Fibroblast of skin of abdomen (primary cell): ENCODE data around the gene TIGD7.
"Not testable (repeated sequence)": the region's sequence is repeated elsewhere in the genome, so short reads cannot be mapped to it uniquely, and the experiment has no call there.

Experiments used
- DNase-seq: peaks from one replicate; pipeline ENCODE4 v3.0.0-alpha.2; 2013

TIGD7 gene

DNA sequence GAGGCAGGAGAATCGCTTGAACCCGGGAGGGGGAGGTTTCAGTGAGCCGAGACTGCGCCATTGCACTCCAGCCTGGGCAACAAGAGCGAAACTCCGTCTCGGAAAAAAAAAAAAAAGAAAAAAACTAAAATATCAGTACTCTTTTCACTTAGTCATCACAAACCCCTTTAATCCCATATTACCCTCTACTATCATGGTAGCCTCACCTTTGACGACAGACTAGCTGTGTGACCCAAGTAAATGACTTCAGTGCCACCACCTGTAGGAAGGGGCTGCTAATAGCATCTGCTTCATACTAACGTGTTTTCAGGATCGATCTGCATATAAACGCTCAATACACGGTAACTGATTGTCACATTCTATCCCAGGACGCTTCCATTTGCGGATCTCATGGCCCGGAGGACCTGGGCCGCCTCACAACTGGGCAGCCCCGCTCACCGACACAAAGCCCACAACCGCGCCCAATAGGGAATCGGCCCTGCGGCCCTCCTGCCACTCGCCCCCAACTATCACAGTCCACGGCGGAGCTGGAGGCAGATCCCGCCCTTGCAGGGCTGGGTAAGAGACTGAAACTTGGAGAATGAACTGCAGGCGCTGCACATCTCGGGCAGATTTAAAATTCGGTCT lies 23.0 kb downstream of the TIGD7 start:
- DNase-seq, result peak; percentile 73

DNA sequence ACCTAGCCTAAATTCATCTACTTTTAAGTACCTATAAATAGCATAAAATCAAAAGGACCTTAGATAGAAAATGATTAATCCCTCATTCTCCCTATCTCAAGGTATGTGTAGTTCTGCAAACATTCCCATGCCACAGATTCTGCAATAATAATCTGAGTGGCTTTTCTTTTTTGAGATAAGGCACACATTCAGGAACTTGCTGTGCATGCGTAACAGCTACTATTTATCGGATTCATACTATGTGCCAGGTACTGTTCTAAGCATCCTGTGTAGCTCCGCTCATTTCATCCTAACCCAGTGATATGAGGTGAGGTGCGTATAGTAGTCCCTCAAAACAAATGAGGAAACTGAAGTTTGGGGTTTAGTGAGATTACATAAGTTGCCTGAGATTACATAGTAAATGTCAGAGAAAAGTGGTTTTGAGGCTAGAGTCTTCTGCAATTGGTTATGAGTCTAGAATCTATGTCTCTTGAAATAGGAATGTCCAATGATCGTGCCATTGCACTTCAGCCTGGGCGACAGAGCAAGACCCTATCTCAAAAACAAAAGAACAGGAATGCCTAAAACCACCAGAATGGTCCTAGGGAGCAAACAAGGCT lies 23.9 kb downstream of the TIGD7 start:
- no peak for DNase-seq

DNA sequence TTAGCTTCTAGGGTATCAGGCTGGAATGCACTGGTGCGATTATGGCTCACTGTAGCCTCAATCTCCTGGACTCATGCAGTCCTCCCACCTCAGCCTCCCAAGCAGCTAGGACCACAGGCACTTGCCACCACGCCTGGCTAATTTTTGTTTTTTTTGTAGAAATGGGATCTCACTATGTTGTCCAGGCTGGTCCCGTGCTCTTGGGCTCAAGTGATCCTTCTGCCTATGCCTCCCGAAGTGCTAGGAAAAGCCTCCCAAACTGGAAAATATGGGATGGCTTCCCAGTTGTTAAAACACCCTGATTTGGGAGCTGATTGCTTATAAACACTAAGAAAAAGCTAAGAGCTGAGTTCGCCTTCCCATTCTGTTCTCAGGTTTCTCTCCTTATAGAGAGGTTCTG lies 28.6 kb downstream of the TIGD7 start:
- DNase-seq, result no peak

GRCh38 chr16:3274947-3275346 lies 30.3 kb downstream of the TIGD7 start:
- DNase-seq, result no peak

DNA sequence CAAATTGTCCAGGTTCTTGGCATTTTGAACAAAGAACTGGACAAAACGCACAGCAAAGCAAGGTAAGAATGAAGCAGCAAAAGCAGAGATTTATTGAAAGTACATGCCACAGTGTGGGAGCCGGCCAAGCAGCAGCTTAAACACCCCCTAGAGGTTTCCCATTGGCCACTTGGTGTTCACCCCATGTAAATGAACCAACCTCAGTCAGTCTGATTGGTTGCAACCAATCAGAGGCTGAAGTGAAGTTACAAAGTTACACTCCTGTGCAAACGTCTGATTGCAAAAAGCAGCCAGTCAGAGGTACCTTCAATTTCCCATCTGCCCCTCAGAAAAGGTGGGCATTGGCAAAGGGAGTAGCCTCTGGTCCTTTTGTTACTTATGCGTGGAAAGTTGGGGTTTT lies 30.7 kb downstream of the TIGD7 start:
- DNase-seq, result no peak

DNA sequence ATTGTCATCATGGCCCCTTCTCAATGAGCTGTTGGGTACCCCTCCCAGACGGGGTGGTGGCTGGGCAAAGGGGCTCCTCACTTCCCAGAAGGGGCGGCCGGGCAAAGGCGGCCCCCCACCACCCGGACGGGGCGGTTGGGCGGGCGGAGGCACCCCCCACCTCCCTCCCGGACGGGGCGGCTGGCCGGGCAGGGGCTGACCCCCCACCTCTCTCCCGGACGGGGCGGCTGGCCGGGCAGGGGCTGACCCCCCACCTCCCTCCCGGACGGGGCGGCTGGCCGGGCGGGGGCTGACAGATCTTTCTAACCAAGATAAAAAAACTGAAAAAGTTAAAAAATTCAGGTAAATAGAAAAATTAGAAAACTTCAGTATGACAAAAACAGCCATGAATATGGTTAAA lies 33.9 kb downstream of the TIGD7 start:
- DNase-seq, result not testable (repeated sequence)

GRCh38 chr16:3270718-3271117 lies 34.5 kb downstream of the TIGD7 start:
- not testable (repeated sequence) for DNase-seq

- DNase-seq, result no peak
Observed at GRCh38 chr16:3268294-3268693, 36.9 kb downstream of the TIGD7 start.

- peak; percentile 36 for DNase-seq
Observed at GRCh38 chr16:3266873-3267537, 38.2 kb downstream of the TIGD7 start.

GRCh38 chr16:3264137-3265036 lies 40.8 kb downstream of the TIGD7 start:
- peak; percentile 99 for DNase-seq

GRCh38 chr16:3262517-3262916 lies 42.7 kb downstream of the TIGD7 start:
- no peak for DNase-seq

- no peak for DNase-seq
Observed at GRCh38 chr16:3259836-3260235, 45.4 kb downstream of the TIGD7 start.

DNA sequence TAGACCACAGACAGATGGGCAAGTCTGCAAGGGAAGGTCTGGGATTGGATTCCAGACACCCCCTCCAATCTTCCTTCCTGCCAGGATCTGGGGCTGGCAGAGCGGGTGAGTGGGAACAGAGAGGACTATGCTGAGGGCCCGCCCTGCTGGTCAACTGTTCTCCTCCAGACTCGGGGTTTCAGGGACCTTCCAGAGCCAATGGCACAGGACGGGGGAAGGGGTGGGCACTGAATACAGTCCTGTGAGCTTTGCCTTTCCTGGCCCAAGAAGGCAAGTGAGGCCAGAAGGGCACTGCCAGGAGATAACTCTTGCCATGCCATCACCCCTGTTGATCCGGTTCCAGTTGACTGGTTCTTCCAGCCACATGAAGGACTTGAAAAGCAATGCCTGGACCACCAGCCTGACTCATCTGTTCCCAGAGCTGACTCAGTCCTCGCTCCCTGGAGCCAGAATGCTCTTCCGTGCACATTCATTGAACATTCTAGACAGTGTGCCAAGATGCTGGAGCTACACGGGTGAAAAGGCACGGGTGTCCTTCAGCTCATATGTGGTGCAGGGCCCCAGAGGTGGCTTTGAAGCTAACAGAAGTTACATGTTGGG lies 48.3 kb downstream of the TIGD7 start:
- no peak for DNase-seq

GRCh38 chr16:3256146-3256865 lies 48.9 kb downstream of the TIGD7 start, which contains the start of gene MEFV:
Gene MEFV, minus strand, starts transcription at chr16:3256633. Its CDS starts 46 bp downstream, at chr16:3256587.
- no peak for DNase-seq

DNA sequence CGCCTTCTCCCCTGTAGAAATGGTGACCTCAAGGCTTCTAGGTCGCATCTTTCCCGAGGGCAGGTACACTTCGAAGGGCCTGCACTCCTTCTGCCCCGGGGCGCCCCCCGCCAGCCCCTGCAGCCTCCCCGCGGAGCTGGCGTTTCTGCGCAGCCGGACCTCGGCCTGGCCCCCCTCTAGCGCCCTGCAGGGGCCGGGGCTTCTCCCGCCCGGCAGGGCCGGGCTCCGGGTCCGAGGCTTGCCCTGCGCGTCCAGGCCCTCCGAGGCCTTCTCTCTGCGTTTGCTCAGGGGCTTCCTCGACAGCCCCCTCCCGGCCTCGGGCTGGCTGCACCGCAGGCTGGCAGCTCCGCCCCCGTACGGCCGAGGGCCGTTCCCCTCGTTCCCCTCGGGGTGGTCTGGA lies 50.9 kb downstream of the TIGD7 start:
- no peak for DNase-seq

- DNase-seq, result no peak
Observed at GRCh38 chr16:3252967-3253366, 52.3 kb downstream of the TIGD7 start.

DNA sequence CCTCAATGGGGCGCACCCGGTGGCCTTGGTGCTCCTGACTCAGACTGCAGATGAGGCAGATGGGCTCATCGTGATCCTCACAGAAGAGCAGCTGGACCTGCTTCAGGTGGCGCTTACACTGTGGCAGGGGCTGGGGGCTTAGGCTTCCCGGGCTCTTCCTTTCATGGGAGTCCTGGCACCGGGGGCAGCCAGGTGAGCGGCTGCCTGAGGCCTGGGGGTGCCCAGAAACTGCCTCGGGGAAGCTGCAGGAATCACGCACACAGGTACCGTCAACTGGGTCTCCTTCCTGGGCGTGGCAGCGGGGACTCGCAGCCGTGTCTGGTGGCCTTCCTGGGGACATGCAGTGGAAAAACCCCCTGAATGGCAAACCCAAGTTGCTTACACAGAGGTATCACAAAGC lies 55.8 kb downstream of the TIGD7 start:
- no peak for DNase-seq

DNA sequence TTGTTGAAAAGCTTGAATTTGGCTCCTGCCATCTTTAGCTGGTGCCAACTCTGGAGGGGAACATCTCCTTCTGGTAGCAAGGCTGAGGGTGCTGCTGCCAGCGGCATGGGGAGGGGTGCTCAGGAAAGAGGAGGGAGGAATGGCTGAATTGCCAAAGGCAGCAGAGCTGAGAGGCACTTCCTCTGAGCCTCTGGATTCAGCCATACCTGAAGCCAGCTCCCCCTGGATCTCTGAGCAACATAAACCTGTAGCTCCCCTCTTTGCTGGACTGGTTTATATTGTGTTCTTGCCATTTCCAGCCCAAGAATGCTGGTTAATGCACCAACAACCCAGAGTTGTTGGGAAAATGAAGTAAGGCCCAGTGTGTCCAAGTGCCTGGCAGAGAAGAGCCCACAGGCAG lies 56.2 kb downstream of the TIGD7 start:
- DNase-seq, result no peak
